Left lobe of liver (tissue), 1 donor: ENCODE data around the gene CERT1. TPM values are rescaled to one million over a fixed set of nuclear protein-coding genes. Genes with fewer than 3 reads are reported as not detected.

Experiments
- total RNA-seq: library from RNA; stranded (reverse); gene quantifications from one replicate; pipeline ENCODE4 v1.2.1, GENCODE V29; 2021
- donor health status: DM: no; HTN: yes; CAD: no.

CERT1 gene
- total RNA-seq, 1 donor from 2014 or later = 16.4 TPM

Other genes starting within 250 kb of the CERT1 start
- gene HMGCR, start 174.4 kb downstream of the CERT1 start, total RNA-seq = 15.5 TPM
- gene POLK, start 262 bp upstream of the CERT1 start, total RNA-seq = 9.9 TPM
- 0.13 TPM for gene ANKDD1B, start 99.8 kb upstream of the CERT1 start, total RNA-seq
- gene POC5, start 205.8 kb upstream of the CERT1 start, total RNA-seq = 2.8 TPM